Adipocyte (in vitro differentiated cells): ENCODE measurements around the gene CTSL.
A peak's percentile ranks its signal among the peaks of the same experiment; 100 is the strongest.

Source experiments
- DNase-seq: peaks from one replicate; pipeline ENCODE4 v3.0.0-alpha.2; 2015; ENCODE audit warnings: low read depth
- H3K27me3 ChIP-seq: replicated peaks from 2 replicates; pipeline ENCODE4 v1.7.0; 2013; ENCODE audit warnings: mild to moderate bottlenecking, low read length, moderate library complexity; ENCODE audit not compliant: control insufficient read depth, insufficient read depth
- H3K36me3 ChIP-seq: 2 replicates; pipeline ENCODE4 v1.7.0; 2013; ENCODE audit warnings: low read length, mild to moderate bottlenecking, moderate library complexity; ENCODE audit not compliant: control insufficient read depth, insufficient read depth, severe bottlenecking
- H3K4me1 ChIP-seq: 2 replicates; pipeline ENCODE4 v1.7.0; 2013; ENCODE audit warnings: mild to moderate bottlenecking, low read length, moderate library complexity; ENCODE audit not compliant: control insufficient read depth, insufficient read depth
- H3K4me3 ChIP-seq: 2 replicates; pipeline ENCODE4 v1.7.0; 2013; ENCODE audit warnings: mild to moderate bottlenecking, low read length, moderate library complexity
- H3K9ac ChIP-seq: 2 replicates; pipeline ENCODE4 v1.7.0; 2013; ENCODE audit warnings: mild to moderate bottlenecking, low read length, moderate library complexity
- H3K9me3 ChIP-seq: 2 replicates; pipeline ENCODE4 v1.7.0; 2013; ENCODE audit warnings: mild to moderate bottlenecking, low read length, moderate library complexity; ENCODE audit not compliant: control insufficient read depth

The CTSL gene

DNA sequence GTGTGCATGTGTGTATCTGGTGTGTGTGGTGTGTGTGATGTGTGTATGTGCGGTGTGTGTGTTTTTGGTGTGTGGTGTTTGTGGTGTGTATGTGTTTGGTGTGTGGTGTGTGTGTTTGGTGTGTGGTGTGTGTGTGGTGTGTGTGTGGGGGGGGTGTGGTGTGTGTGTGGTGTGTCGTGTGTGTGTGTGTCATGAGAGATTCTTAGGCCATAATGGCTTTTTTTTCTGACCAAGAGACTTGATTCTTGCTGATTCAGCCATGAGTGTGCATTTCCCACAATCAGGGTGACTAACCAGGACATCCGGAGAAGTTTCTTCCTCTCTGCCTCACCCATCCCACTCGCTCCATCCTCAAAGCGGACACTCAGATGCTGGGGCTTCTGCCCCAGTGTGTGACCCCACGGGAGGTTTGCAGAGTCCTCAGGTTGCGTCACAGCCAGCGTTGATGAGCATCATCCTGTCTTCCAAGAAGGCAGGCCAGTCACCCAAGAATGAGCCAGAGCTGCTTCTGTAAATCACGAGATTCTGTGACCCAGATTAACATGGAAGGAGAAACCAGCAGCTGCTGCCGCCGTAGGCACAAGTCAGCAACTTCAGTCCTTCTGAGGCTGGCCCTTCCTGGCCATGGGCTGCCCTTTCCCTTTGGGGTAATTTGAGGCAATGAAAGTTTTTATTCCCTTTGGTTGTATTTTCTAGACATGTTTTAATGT lies 12.5 kb upstream of the CTSL start:
- DNase-seq: peak; percentile 92
- H3K27me3 ChIP-seq: no peaks in the 10 kb centered on the region
- peak overlapping the region; percentile 64 for H3K4me3 ChIP-seq
- H3K4me1 ChIP-seq: peaks cover 54% of the 10 kb centered on the region
- H3K9me3 ChIP-seq: no peaks in the 10 kb centered on the region
- H3K9ac ChIP-seq: peak overlapping the region; percentile 82
- no peaks in the 10 kb centered on the region for H3K36me3 ChIP-seq

- H3K9ac ChIP-seq: peak overlapping the region; percentile 82
- no peaks in the 10 kb centered on the region for H3K27me3 ChIP-seq
- H3K4me1 ChIP-seq: peaks cover 54% of the 10 kb centered on the region
- H3K4me3 ChIP-seq: peak overlapping the region; percentile 64
- H3K36me3 ChIP-seq: no peaks in the 10 kb centered on the region
- DNase-seq: no peak
- H3K9me3 ChIP-seq: no peaks in the 10 kb centered on the region
Observed at GRCh38 chr9:87713988-87714330, 12.0 kb upstream of the CTSL start.

GRCh38 chr9:87714819-87715218 lies 11.1 kb upstream of the CTSL start:
- Histone ChIP-seq H3K36me3 (no peaks in the 10 kb centered on the region), H3K9me3 (no peaks in the 10 kb centered on the region), H3K4me1 (peaks cover 54% of the 10 kb centered on the region), H3K9ac (peak overlapping the region; percentile 82), H3K4me3 (peak overlapping the region; percentile 64), H3K27me3 (no peaks in the 10 kb centered on the region)
- peak; percentile 87 for DNase-seq

GRCh38 chr9:87716141-87716540 lies 9.8 kb upstream of the CTSL start:
- Histone ChIP-seq H3K4me3 (no peak overlapping the region), H3K36me3 (no peaks in the 10 kb centered on the region), H3K27me3 (no peaks in the 10 kb centered on the region), H3K9ac (no peak overlapping the region), H3K9me3 (no peaks in the 10 kb centered on the region), H3K4me1 (peaks cover 54% of the 10 kb centered on the region)
- DNase-seq: peak; percentile 26

GRCh38 chr9:87717456-87717855 lies 8.5 kb upstream of the CTSL start:
- H3K27me3 ChIP-seq: no peaks in the 10 kb centered on the region
- H3K4me1 ChIP-seq: peaks cover 44% of the 10 kb centered on the region
- DNase-seq: no peak

GRCh38 chr9:87718231-87718630 lies 7.7 kb upstream of the CTSL start:
- no peak overlapping the region for H3K9ac ChIP-seq
- no peak for DNase-seq
- no peaks in the 10 kb centered on the region for H3K36me3 ChIP-seq
- no peaks in the 10 kb centered on the region for H3K9me3 ChIP-seq
- H3K4me1 ChIP-seq: peaks cover 36% of the 10 kb centered on the region
- no peak overlapping the region for H3K4me3 ChIP-seq
- no peaks in the 10 kb centered on the region for H3K27me3 ChIP-seq

More at GRCh38 chr9:87717456-87717855, 8.5 kb upstream of the CTSL start:
- no peaks in the 10 kb centered on the region for H3K9me3 ChIP-seq
- no peak overlapping the region for H3K9ac ChIP-seq
- H3K4me3 ChIP-seq: no peak overlapping the region
- H3K36me3 ChIP-seq: no peaks in the 10 kb centered on the region

DNA sequence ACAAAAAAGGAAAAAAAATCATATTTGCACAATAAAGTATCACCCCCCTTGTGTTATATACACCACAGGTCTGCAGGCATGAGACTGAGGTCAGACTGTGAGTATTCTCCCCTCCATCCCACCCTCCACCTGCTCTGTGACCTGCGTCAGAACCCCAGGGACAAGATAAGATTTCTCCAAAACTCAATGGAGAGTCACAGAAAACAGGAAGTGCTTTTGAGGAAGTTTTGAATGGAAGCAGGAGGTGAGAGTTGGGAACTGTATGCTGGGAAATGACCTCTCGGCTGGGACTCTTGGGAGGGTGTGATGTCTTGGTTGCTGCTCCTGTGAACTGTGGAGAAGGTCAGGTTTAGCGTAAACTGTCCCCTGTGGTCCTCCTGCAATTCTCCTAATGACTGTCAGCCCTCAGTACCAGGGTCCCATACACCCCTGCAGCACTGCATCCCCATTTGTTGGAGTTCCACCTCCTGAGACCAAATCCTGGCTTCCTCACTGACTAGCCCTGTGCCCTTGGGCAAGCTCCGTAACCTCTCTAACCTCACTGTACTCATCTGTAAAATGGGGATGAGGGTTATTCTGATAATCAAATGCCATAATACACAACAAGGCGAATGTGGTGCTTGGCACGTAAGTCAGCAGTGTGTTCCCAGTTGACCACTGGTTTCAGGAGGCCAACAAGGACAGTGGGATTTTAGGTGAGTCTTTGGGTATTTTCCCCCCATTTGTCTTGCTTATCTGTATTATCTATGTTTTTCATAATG lies 6.9 kb upstream of the CTSL start:
- H3K27me3 ChIP-seq: no peaks in the 10 kb centered on the region
- peaks cover 30% of the 10 kb centered on the region for H3K4me1 ChIP-seq
- no peak overlapping the region for H3K4me3 ChIP-seq
- H3K9ac ChIP-seq: no peak overlapping the region
- H3K9me3 ChIP-seq: no peaks in the 10 kb centered on the region
- DNase-seq: no peak
- no peaks in the 10 kb centered on the region for H3K36me3 ChIP-seq

GRCh38 chr9:87720173-87720572 lies 5.7 kb upstream of the CTSL start:
- H3K4me1 ChIP-seq: peaks cover 19% of the 10 kb centered on the region
- DNase-seq: no peak

GRCh38 chr9:87722393-87723088 lies 3.4 kb upstream of the CTSL start:
- no peak overlapping the region for H3K9ac ChIP-seq
- H3K9me3 ChIP-seq: no peaks in the 10 kb centered on the region
- no peaks in the 10 kb centered on the region for H3K27me3 ChIP-seq
- no peak overlapping the region for H3K4me3 ChIP-seq
- H3K36me3 ChIP-seq: peaks cover 2% of the 10 kb centered on the region
- DNase-seq: no peak
- H3K4me1 ChIP-seq: peaks cover 9% of the 10 kb centered on the region

More at GRCh38 chr9:87720173-87720572, 5.7 kb upstream of the CTSL start:
- no peak overlapping the region for H3K9ac ChIP-seq
- no peak overlapping the region for H3K4me3 ChIP-seq
- no peaks in the 10 kb centered on the region for H3K27me3 ChIP-seq
- no peaks in the 10 kb centered on the region for H3K9me3 ChIP-seq
- H3K36me3 ChIP-seq: no peaks in the 10 kb centered on the region

DNA sequence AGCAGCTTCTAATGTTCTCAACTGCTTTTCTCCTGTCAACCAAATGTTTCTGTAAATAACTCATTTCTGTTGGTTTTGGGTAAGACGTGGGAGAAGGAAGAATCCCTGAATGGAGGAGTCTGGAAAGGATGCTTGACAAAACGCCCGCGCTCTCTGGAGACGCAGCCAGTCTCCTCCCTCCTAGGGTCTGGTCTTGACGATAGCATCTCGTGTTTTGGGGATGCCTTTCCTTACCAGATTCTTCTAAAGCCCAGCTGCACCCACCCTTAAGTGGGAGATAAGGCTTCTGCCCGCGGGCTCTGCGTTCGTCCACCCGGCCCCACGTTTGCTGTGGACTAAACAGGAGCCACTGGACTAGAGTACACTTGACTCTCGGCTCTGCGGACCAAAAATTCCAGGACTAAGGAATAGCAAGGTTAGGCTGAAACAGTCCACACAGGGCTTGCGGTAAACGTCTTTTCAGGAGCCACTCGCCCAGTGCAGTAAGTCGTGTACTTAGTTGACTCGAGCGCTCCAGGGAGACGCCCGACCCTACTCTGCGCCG lies 491 bp upstream of the CTSL start:
- DNase-seq: peak; percentile 59
- Histone ChIP-seq H3K27me3 (no peaks in the 10 kb centered on the region), H3K36me3 (peaks cover 31% of the 10 kb centered on the region), H3K9ac (peak overlapping the region; percentile 94), H3K4me1 (peaks cover 38% of the 10 kb centered on the region), H3K9me3 (no peaks in the 10 kb centered on the region), H3K4me3 (peak overlapping the region; percentile 85)

DNA sequence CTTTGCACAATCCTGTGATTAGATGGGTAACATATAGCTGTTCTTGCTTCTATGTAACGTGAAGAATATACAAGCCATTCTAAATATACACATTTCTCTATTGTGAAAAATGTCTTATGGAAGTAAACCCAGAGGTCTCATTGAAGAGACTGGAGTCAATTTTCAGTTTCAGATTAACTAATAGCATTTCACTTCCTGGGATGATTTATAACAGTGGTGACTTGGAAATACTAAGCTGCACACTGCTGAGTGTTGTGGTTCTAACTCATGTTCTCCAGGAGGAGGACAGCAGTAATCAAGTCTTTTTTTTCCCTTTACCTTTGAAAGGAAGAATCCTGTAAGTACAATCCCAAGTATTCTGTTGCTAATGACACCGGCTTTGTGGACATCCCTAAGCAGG lies 3.3 kb downstream of the CTSL start:
- no peak for DNase-seq
- Histone ChIP-seq H3K9me3 (no peaks in the 10 kb centered on the region), H3K4me3 (peak overlapping the region; percentile 85), H3K4me1 (peaks cover 48% of the 10 kb centered on the region), H3K27me3 (no peaks in the 10 kb centered on the region), H3K9ac (peak overlapping the region; percentile 39), H3K36me3 (peaks cover 49% of the 10 kb centered on the region)
